SK-N-SH (cell line): ENCODE results near the gene ARMH3. TPM values are rescaled to one million over a fixed set of nuclear protein-coding genes. Genes with fewer than 3 reads are reported as not detected.

Experiments used
- CTCF ChIA-PET: fragments of 300-600, 350-600 bp; formaldehyde crosslinking; extraction: SDS; loops from one replicate; lab custom pipeline; 2021; lab: Yijun Ruan, JAX
- POLR2A ChIA-PET: fragments of 350-600 bp; sonication (Branson Sonifier 250); formaldehyde crosslinking; extraction: SDS; loops from one replicate; lab custom pipeline; 2020; ENCODE audit warnings: antibody characterized with exemption, inconsistent platforms; lab: Yijun Ruan, JAX
- DNase-seq: peaks from one replicate; pipeline ENCODE4 v3.0.0; 2012
- H2AFZ ChIP-seq: fragments of 200-600 bp; sonication (generic); 2 replicates; pipeline ENCODE4 v1.8.1; 2016; ENCODE audit warnings: antibody characterized with exemption, mild to moderate bottlenecking, low read depth
- H3F3A ChIP-seq: fragments of 200-600 bp; sonication (generic); replicated peaks from 2 replicates; pipeline ENCODE3; 2016; ENCODE audit warnings: antibody characterized with exemption, mild to moderate bottlenecking; ENCODE audit not compliant: insufficient read depth
- H3K27ac ChIP-seq, 2 experiments: fragments of 200-500 bp in 1 of 2; fragments of 200-600 bp in 1 of 2; sonication (Bioruptor generic) in 1 of 2; sonication (generic), shearing (Covaris generic) in 1 of 2; 2 replicates each; pipeline versions ENCODE4 v1.5.1 to v1.6.1; 2014 to 2016; ENCODE audit warnings: low read depth in 2 of 2, inconsistent platforms in 1 of 2, low read length in 1 of 2, mild to moderate bottlenecking in 1 of 2, mixed read lengths in 1 of 2
- H3K27me3 ChIP-seq: fragments of 200-600 bp; sonication (generic), shearing (Covaris generic); 2 replicates; pipeline ENCODE4 v1.6.1; 2016; ENCODE audit warnings: mixed run types; ENCODE audit not compliant: insufficient read depth
- H3K36me3 ChIP-seq, 2 experiments: fragments of 200-500 bp in 1 of 2; fragments of 200-600 bp in 1 of 2; sonication (Bioruptor generic) in 1 of 2; sonication (generic) in 1 of 2; replicated peaks in 1 of 2; 2 replicates each; pipeline versions ENCODE3 to v1.5.1; 2014 to 2016; ENCODE audit warnings: low read length in 1 of 2, mild to moderate bottlenecking in 1 of 2; ENCODE audit not compliant: insufficient read depth in 2 of 2, control insufficient read depth in 1 of 2
- H3K4me1 ChIP-seq, 2 experiments: fragments of 200-500 bp in 1 of 2; fragments of 200-600 bp in 1 of 2; sonication (Bioruptor generic) in 1 of 2; sonication (generic), shearing (Covaris generic) in 1 of 2; 2 replicates each; pipeline versions ENCODE4 v1.5.1 to v1.6.1; 2014 to 2016; ENCODE audit warnings: low read depth in 1 of 2, low read length in 1 of 2, mixed run types in 1 of 2; ENCODE audit not compliant: insufficient read depth in 2 of 2, control insufficient read depth in 1 of 2
- H3K4me2 ChIP-seq: fragments of 200-600 bp; sonication (generic), shearing (Covaris generic); 2 replicates; pipeline ENCODE4 v1.6.1; 2017; ENCODE audit warnings: mixed run types
- H3K4me3 ChIP-seq, 2 experiments: fragments of 200-500 bp in 1 of 2; fragments of 200-600 bp in 1 of 2; sonication (Bioruptor generic) in 1 of 2; sonication (generic), shearing (Covaris generic) in 1 of 2; 2 replicates each; pipeline versions ENCODE4 v1.5.1 to v1.8.1; 2014 to 2016; ENCODE audit warnings: low read depth in 2 of 2, inconsistent platforms in 1 of 2, low read length in 1 of 2, mild to moderate bottlenecking in 1 of 2, mixed read lengths in 1 of 2, moderate library complexity in 1 of 2
- H3K79me2 ChIP-seq: fragments of 200-600 bp; sonication (generic); 2 replicates; pipeline ENCODE4 v1.8.1; 2017; ENCODE audit warnings: mild to moderate bottlenecking; ENCODE audit not compliant: insufficient read depth
- H3K9ac ChIP-seq: fragments of 200-600 bp; sonication (generic); 2 replicates; pipeline ENCODE4 v1.6.1; 2017; ENCODE audit warnings: mixed run types
- H3K9me2 ChIP-seq: fragments of 200-600 bp; sonication (generic); 2 replicates; pipeline ENCODE4 v1.6.1; 2017; ENCODE audit warnings: mixed run types
- H3K9me3 ChIP-seq: fragments of 200-600 bp; sonication (generic); 2 replicates; pipeline ENCODE4 v1.6.1; 2017; ENCODE audit warnings: mixed run types, mild to moderate bottlenecking, moderate library complexity
- H4K20me1 ChIP-seq: fragments of 200-600 bp; sonication (generic); 2 replicates; pipeline ENCODE4 v1.6.1; 2017; ENCODE audit warnings: mild to moderate bottlenecking, mixed run types; ENCODE audit not compliant: insufficient read depth
- GATA2 ChIP-seq: sonication (generic); formaldehyde crosslinking; IDR thresholded peaks from 2 replicates; pipeline ENCODE4 v1.5.0; 2020; ENCODE audit warnings: mild to moderate bottlenecking, missing genetic modification reagents
- MXI1 ChIP-seq: IDR thresholded peaks from 2 replicates; pipeline ENCODE4 v1.6.1; 2012; ENCODE audit warnings: mild to moderate bottlenecking, low read depth, low read length, improper control_type of control experiment
- POLR2AphosphoS5 ChIP-seq: IDR thresholded peaks from 2 replicates; pipeline ENCODE4 v1.6.1; 2012; ENCODE audit warnings: low read depth, low read length
- TAF1 ChIP-seq: IDR thresholded peaks from 2 replicates; pipeline ENCODE4 v1.6.1; 2012; ENCODE audit warnings: low read depth, mild to moderate bottlenecking, low read length, moderate library complexity, borderline replicate concordance
- TCF12 ChIP-seq: IDR thresholded peaks from 2 replicates; pipeline ENCODE4 v1.4.0; 2012
- YY1 ChIP-seq: IDR thresholded peaks from 2 replicates; pipeline ENCODE4 v1.4.0; 2012; ENCODE audit warnings: low read depth, mild to moderate bottlenecking
- WGBS: methylation state at CpG from one replicate; pipeline ENCODE4 v1.1.6; 2017; ENCODE audit warnings: low lambda C conversion rate; 5-methylcytosine and 5-hydroxymethylcytosine counted together
- polyA plus RNA-seq, 3 experiments: library from polyadenylated mRNA; depleted of rRNA; stranded (reverse); fragments of >200 nt; gene quantifications; 2 replicates each; pipeline ENCODE4 v1.2.3, GENCODE V29; 2012

ARMH3 gene
- polyA plus RNA-seq, 1 of the 3 experiments (the other 2 are of a cell fraction): 12.1 TPM

DNA sequence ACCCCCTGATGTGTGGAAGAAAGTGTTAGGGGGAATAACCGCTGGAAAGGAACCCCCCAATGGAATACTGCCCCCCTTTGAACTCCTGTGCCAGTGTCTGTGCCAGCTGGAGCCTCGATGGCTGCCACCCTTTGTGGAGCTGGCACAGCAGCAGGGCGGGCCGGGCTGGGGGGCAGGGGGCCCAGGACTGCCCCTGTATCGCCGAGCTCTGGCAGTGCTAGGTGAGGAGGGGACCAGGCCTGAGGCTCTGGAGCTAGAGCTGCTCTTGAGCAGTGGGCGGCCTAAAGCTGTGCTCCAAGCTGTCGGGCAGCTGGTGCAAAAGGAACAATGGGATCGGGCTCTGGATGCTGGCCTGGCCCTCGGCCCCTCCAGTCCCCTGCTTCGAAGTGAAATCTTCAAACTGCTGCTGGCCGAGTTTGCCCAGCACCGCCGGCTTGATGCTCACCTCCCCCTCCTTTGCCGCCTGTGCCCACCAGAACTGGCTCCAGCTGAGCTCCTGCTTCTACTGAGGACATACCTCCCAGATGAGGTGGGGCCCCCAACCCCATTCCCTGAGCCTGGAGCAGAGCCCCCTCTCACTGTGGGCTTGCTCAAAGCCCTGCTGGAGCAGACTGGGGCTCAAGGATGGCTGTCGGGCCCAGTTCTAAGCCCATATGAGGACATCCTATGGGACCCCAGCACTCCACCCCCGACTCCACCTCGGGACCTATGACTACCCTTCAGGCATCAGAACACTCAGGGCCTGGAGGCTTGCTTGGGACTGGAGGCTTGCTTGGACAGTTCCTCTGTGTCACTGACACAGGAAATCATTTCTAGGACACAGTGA lies 11.3 kb upstream of the ARMH3 start:
- H4K20me1 ChIP-seq: peaks cover 19% of the 10 kb centered on the region
- peak overlapping the region; percentile 98; the same call in 1 of the 2 replicates for H3K4me2 ChIP-seq
- H3K9me2 ChIP-seq: no peaks in the 10 kb centered on the region
- H3K4me1 ChIP-seq: peaks cover 8 to 12% of the 10 kb centered on the region in 2 experiments; a peak in 3 of 4 replicates
- H3K36me3 ChIP-seq: peaks cover 4 to 23% of the 10 kb centered on the region in 2 experiments
- H2AFZ ChIP-seq: no peak overlapping the region
- DNase-seq: no peak
- 88% methylated on average over 10 of the region's 18 CpGs for WGBS
- H3K9me3 ChIP-seq: no peaks in the 10 kb centered on the region
- no peak overlapping the region for H3K4me3 ChIP-seq
- no peak overlapping the region for H3K9ac ChIP-seq
- TF ChIP-seq TAF1 (no peak), MXI1 (no peak)
- H3K79me2 ChIP-seq: peaks cover 40% of the 10 kb centered on the region
- H3K27me3 ChIP-seq: no peaks in the 10 kb centered on the region
- H3K27ac ChIP-seq: no peak overlapping the region
- peaks cover 13% of the 10 kb centered on the region for H3F3A ChIP-seq
- CTCF ChIA-PET: interaction anchor here (0.8 to 5.4 kb wide), 7 partner anchors 8 to 853 kb away, joined by 3 to 25 read pairs (median 4); no protein-coding TSS in a partner anchor
- POLR2A ChIA-PET: interaction anchor here (1.2 kb wide), 1 partner anchor 249 kb away, joined by 4 read pairs; the partner anchor contains the start of gene OGA

DNA sequence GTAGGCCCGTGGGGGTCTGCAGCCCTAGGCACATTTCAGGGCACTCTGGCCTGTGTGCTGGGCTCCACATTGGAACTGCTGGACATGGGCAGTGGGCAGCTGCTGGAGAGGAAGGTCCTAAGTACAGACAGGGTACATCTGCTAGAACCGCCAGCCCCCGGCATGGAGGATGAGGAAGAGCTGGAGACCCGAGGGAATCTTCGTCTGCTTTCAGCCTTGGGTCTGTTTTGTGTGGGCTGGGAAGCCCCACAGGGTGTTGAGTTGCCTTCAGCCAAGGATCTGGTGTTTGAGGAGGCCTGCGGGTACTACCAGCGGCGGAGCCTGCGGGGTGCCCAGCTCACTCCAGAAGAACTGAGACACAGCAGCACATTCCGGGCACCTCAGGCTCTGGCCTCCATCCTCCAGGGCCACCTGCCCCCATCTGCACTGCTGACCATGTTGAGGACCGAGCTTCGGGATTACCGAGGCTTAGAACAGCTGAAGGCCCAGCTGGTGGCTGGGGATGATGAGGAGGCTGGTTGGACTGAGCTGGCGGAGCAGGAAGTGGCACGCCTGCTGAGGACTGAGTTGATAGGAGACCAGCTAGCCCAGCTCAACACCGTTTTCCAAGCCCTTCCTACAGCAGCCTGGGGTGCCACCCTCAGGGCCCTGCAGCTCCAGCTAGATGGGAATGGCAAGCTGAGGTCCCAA lies 10.6 kb upstream of the ARMH3 start:
- ChIA-PET POLR2A (interaction anchor here (0.5 to 1.2 kb wide), 2 partner anchors 34 to 248 kb away, joined by 4 read pairs; partner anchors contain the start of gene OGA), CTCF (interaction anchor here (0.7 to 5.4 kb wide), 6 partner anchors 9 to 225 kb away, joined by 3 to 25 read pairs (median 6); no protein-coding TSS in a partner anchor)
- TF ChIP-seq YY1 (no peak), GATA2 (CRISPR knock-in tag) (no peak)
- H3K4me3 ChIP-seq: peak overlapping the region; percentile 78 to 92
- WGBS: 90% methylated on average over 11 of the region's 16 CpGs
- H3K27me3 ChIP-seq: no peaks in the 10 kb centered on the region
- H3K36me3 ChIP-seq: peaks cover 4 to 23% of the 10 kb centered on the region in 2 experiments
- no peak overlapping the region for H3K27ac ChIP-seq
- no peak for DNase-seq
- H3K9me2 ChIP-seq: no peaks in the 10 kb centered on the region
- peak overlapping the region; percentile 96 for H3K9ac ChIP-seq
- H3F3A ChIP-seq: peaks cover 10% of the 10 kb centered on the region
- peaks cover 19% of the 10 kb centered on the region for H4K20me1 ChIP-seq
- peaks cover 8 to 12% of the 10 kb centered on the region in 2 experiments; a peak in 3 of 4 replicates for H3K4me1 ChIP-seq
- no peak overlapping the region for H2AFZ ChIP-seq
- no peaks in the 10 kb centered on the region for H3K9me3 ChIP-seq
- H3K79me2 ChIP-seq: peaks cover 40% of the 10 kb centered on the region
- peak overlapping the region; percentile 98 for H3K4me2 ChIP-seq

DNA sequence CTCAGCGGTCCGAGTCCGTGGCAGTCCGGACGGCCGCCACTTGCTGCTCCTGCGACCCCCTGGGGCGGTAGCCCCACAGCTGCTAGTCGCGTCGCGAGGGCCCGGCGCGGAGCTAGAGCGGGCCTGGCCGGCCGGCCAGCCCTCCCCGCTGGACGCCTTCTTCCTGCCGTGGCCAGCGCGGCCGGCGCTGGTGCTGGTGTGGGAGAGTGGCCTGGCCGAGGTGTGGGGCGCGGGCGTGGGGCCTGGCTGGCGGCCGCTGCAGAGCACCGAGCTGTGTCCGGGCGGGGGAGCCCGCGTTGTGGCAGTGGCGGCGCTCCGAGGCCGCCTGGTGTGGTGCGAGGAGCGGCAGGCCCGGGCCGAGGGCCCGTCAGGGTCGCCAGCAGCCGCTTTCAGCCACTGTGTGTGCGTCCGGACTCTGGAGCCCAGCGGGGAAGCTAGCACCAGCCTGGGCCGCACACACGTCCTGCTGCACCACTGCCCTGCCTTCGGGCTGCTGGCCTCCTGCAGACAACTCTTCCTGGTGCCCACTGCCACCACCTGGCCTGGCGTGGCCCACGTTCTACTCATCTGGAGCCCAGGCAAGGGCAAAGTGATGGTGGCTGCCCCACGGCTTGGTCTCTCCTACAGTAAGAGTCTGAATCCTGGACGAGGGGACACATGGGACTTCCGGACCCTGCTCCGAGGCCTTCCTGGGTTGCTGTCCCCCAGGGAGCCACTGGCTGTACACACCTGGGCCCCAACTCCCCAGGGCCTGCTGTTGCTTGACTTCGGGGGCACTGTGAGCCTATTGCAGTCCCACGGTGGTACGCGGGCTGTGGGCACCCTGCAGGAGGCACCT lies 9.8 kb upstream of the ARMH3 start:
- 0% methylated on average over 1 of the region's 63 CpGs for WGBS
- POLR2A ChIA-PET: interaction anchor here (1.0 kb wide), 1 partner anchor 9 kb away, joined by 3 read pairs; no protein-coding TSS in a partner anchor
- Histone ChIP-seq H3K79me2 (peaks cover 40% of the 10 kb centered on the region), H3F3A (peaks cover 10% of the 10 kb centered on the region), H3K9me2 (no peaks in the 10 kb centered on the region), H3K27me3 (no peaks in the 10 kb centered on the region), H3K9me3 (no peaks in the 10 kb centered on the region), H3K9ac (peak overlapping the region; percentile 96), H2AFZ (peak overlapping the region; percentile 91), H3K4me2 (peak overlapping the region; percentile 98), H3K4me3 (peak overlapping the region; percentile 78 to 92), H3K36me3 (peaks cover 4 to 23% of the 10 kb centered on the region in 2 experiments), H4K20me1 (peaks cover 19% of the 10 kb centered on the region), H3K4me1 (peaks cover 8 to 12% of the 10 kb centered on the region in 2 experiments; a peak in 3 of 4 replicates), H3K27ac (peak overlapping the region; percentile 74)
- peak; percentile 79 for DNase-seq
- no peak for TF ChIP-seq TCF12
- TF ChIP-seq POLR2AphosphoS5: 0 out of 2 replicates have a peak, but pooled peaks have one; percentile 20
- CTCF ChIA-PET: interaction anchor here (0.7 to 5.4 kb wide), 9 partner anchors 8 to 225 kb away, joined by 3 to 25 read pairs (median 5); partner anchors contain the start of gene ARMH3
